HG02798 (cell line): ENCODE measurements around the gene CFAP157.
"Not testable (repeated sequence)": the region's sequence is repeated elsewhere in the genome, so short reads cannot be mapped to it uniquely, and the experiment has no call there.

Experiments
- ATAC-seq: cut with Tn5 transposase; IDR thresholded peaks from one replicate; pipeline ENCODE4 v1.9.1; 2021; ENCODE audit warnings: mild to moderate bottlenecking; ENCODE audit not compliant: unreplicated experiment, poor library complexity

CFAP157 gene

GRCh38 chr9:127755061-127756060, 48.6 kb downstream of the CFAP157 start:
- ATAC-seq: no peak

DNA sequence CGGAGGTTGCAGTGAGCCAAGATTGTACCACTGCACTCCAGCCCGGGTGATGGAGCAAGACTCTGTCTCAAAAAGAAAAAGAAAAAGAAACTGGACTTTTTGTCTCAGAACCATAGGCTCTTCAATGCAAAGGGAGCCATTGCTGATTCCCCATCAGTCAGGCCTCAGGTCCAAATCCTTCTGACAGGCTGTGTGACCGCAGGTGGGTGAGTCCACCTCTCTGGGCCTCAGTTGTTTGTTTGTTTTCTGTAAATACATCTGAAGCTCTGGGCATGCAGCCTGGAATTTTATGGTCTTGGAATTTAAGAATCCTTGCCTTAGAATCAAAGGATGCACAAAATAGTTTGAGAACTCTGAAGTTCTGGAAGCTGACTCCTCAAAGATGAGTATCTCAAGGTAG, 49.4 kb downstream of the CFAP157 start:
- no peak for ATAC-seq

DNA sequence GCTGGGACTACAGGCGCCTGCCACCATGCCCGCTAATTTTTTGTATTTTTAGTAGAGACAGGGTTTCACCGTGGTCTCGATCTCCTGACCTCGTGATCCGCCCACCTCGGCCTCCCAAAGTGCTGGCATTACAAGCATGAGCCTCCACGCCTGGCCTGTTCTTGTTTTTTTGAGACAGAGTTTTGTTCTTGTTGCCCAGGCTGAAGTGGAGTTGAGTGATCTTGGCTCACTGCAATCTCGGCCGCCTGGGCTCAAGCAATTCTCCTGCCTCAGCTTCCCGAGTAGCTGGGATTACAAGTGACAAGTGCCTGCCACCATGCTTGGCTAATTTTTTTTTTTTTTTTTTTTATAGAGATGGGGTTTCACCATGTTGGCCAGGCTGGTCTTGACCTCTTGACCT, 50.0 kb downstream of the CFAP157 start:
- not testable (repeated sequence) for ATAC-seq

DNA sequence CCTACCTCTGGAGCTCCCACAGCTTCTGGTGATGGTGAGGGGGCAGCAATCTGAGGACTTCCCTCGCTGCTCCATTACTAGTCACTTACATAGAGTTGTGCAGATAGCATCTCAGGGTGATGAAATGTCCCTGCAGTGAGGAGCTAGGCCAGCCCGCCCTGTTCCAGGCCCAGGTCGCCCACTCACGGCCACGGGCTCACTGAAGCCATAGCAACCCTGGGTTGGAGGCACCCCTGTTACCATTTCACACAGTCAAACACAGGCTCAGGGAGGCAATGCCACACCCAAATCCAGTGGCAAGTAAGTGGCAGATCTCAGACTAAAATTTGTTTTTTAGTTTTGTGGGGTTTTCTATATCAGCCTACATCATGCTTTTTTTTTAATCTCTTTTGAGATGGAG, 52.1 kb downstream of the CFAP157 start:
- ATAC-seq: no peak

GRCh38 chr9:127761061-127761460, 54.3 kb downstream of the CFAP157 start:
- ATAC-seq: no peak

- ATAC-seq: no peak
These were observed 54.7 kb downstream of the CFAP157 start for GRCh38 chr9:127761491-127761956.

GRCh38 chr9:127762111-127762676, 55.4 kb downstream of the CFAP157 start:
- ATAC-seq: no peak

GRCh38 chr9:127763918-127764384, 57.2 kb downstream of the CFAP157 start:
- no peak for ATAC-seq

GRCh38 chr9:127765418-127765817, 58.6 kb downstream of the CFAP157 start:
- no peak for ATAC-seq
